C4-2B (cell line): Measurements from ENCODE around the gene IL26.

ENCODE experiments used
- CTCF ChIP-seq: fragments of 450-650 bp; conservative IDR thresholded peaks from 2 replicates; pipeline ENCODE4 v1.5.1; 2017; ENCODE audit warnings: mild to moderate bottlenecking
- ZFX ChIP-seq: fragments of 450-650 bp; IDR thresholded peaks from 2 replicates; pipeline ENCODE4 v1.6.1; 2017

- TF ChIP-seq CTCF (no peak), ZFX (no peak)
Measured at GRCh38 chr12:68270358-68270757, 44.7 kb upstream of the IL26 start.
